A673 (cell line): Measurements from ENCODE around the gene CTXN2. TPM values are rescaled to one million over a fixed set of nuclear protein-coding genes. Genes with fewer than 3 reads are reported as not detected.

ENCODE experiments used
- BruUV-seq: library from RNA; stranded (reverse); fragments of 400-500 nt; replicated peaks from 2 replicates; lab custom pipeline; 2021; lab: Mats Ljungman, UMichigan
- CTCF ChIA-PET: fragments of 300-600 bp; sonication (Branson Sonifier 250); formaldehyde crosslinking; loops from one replicate; lab custom pipeline; 2022; ENCODE audit warnings: antibody characterized with exemption; lab: Charles Lee
- POLR2A ChIA-PET: fragments of 300-600 bp; sonication (Branson Sonifier 250); formaldehyde crosslinking; loops from one replicate; lab custom pipeline; 2022; ENCODE audit warnings: antibody characterized with exemption; ENCODE audit not compliant: low non-redundant PET; lab: Charles Lee
- DNase-seq: peaks from one replicate; pipeline ENCODE4 v3.0.0-alpha.2; 2015; ENCODE audit warnings: low spot score
- H3K27ac ChIP-seq: fragments of 200-600 bp; sonication (generic); 2 replicates; pipeline ENCODE4 v1.5.1; 2016; ENCODE audit warnings: mixed run types, low read depth, mild to moderate bottlenecking, mixed read lengths, antibody characterized with exemption, low read length; ENCODE audit not compliant: poor library complexity, severe bottlenecking
- H3K27me3 ChIP-seq: fragments of 200-600 bp; sonication (generic); replicated peaks from 2 replicates; pipeline ENCODE4 v1.6.1; 2017; ENCODE audit warnings: mixed run types, low read depth, mild to moderate bottlenecking, mixed read lengths, antibody characterized with exemption, low read length; ENCODE audit not compliant: insufficient read depth, poor library complexity
- H3K36me3 ChIP-seq: fragments of 200-600 bp; sonication (generic); 2 replicates; pipeline ENCODE4 v1.6.1; 2016; ENCODE audit warnings: mixed run types, mild to moderate bottlenecking, mixed read lengths, antibody characterized with exemption, low read length; ENCODE audit not compliant: insufficient read depth, poor library complexity, severe bottlenecking
- H3K4me1 ChIP-seq: fragments of 200-600 bp; sonication (generic); 2 replicates; pipeline ENCODE4 v1.6.1; 2017; ENCODE audit warnings: mixed run types, mild to moderate bottlenecking, mixed read lengths, antibody characterized with exemption, low read length; ENCODE audit not compliant: insufficient read depth, poor library complexity, severe bottlenecking
- H3K4me3 ChIP-seq: fragments of 200-600 bp; sonication (generic); 2 replicates; pipeline ENCODE4 v1.5.1; 2016; ENCODE audit warnings: low read depth, mixed run types, mild to moderate bottlenecking, mixed read lengths, low read length; ENCODE audit not compliant: poor library complexity, severe bottlenecking
- H3K9me3 ChIP-seq: fragments of 200-600 bp; sonication (generic); 2 replicates; pipeline ENCODE4 v1.6.1; 2016; ENCODE audit warnings: mixed run types, low read depth, mild to moderate bottlenecking, mixed read lengths, antibody characterized with exemption, low read length; ENCODE audit not compliant: poor library complexity, severe bottlenecking
- CTCF ChIP-seq: fragments of 300-800, 200-600 bp; sonication (generic); conservative IDR thresholded peaks from 2 replicates; pipeline ENCODE4 v1.5.1; 2017; ENCODE audit warnings: low read depth, mild to moderate bottlenecking, antibody characterized with exemption, low read length, moderate library complexity, mixed read lengths
- EZH2 ChIP-seq: fragments of 200-600 bp; sonication (generic); IDR thresholded peaks from 2 replicates; pipeline ENCODE4 v1.6.1; 2017; ENCODE audit warnings: borderline replicate concordance, low read depth, mild to moderate bottlenecking, mixed read lengths, antibody characterized with exemption, low read length; ENCODE audit not compliant: poor library complexity, severe bottlenecking
- intact Hi-C: fragments of 100-400 bp; cut with micrococcal nuclease; formaldehyde crosslinking; loops from one replicate; pipeline ENCODE4 v1.10.0; 2022; ENCODE audit not compliant: unreplicated experiment
- total RNA-seq: library from RNA; stranded (reverse); gene quantifications from 2 replicates; pipeline ENCODE4 v1.2.3, GENCODE V29; 2021

Gene CTXN2
- total RNA-seq, 1 experiment from 2014 or later, result not detected

GRCh38 chr15:48177383-48177765, 14.1 kb upstream of the CTXN2 start:
- ChIA-PET POLR2A (interaction anchor here (0.6 kb wide), 1 partner anchor 146 kb away, joined by 3 read pairs; no protein-coding TSS in a partner anchor), CTCF (interaction anchor here (0.6 kb wide), 1 partner anchor 168 kb away, joined by 3 read pairs; no protein-coding TSS in a partner anchor)
- intact Hi-C loops, result no loop called here
- BruUV-seq, result no TSS peak
- peak; percentile 69 for DNase-seq
- H3K27me3 ChIP-seq, result no peaks in the 10 kb centered on the region
- H3K4me3 ChIP-seq, result peak overlapping the region; percentile 74
- TF ChIP-seq CTCF, result no peak
- no peak for TF ChIP-seq EZH2
- peaks cover 11% of the 10 kb centered on the region for H3K4me1 ChIP-seq
- peak overlapping the region; percentile 93 for H3K27ac ChIP-seq
- peaks cover 18% of the 10 kb centered on the region for H3K9me3 ChIP-seq
- H3K36me3 ChIP-seq, result no peaks in the 10 kb centered on the region

- CTCF ChIA-PET, result interaction anchor here (0.6 kb wide), 1 partner anchor 167 kb away, joined by 3 read pairs; no protein-coding TSS in a partner anchor
These were observed 13.5 kb upstream of the CTXN2 start, which contains the start of gene MYEF2 for GRCh38 chr15:48177766-48178647. Gene MYEF2 (minus strand): TSS chr15:48178295. CDS start chr15:48178237, 58 bp downstream.

GRCh38 chr15:48178648-48178931, 12.9 kb upstream of the CTXN2 start:
- peaks cover 6% of the 10 kb centered on the region for H3K9me3 ChIP-seq
- no peak for DNase-seq
- CTCF ChIA-PET, result no interaction called here
- BruUV-seq, result no TSS peak
- intact Hi-C loops, result no loop called here
- TF ChIP-seq EZH2 (no peak), CTCF (no peak)
- POLR2A ChIA-PET, result no interaction called here
- H3K4me1 ChIP-seq, result peaks cover 11% of the 10 kb centered on the region
- H3K4me3 ChIP-seq, result peak overlapping the region; percentile 74
- H3K27ac ChIP-seq, result peak overlapping the region; percentile 93
- peaks cover 5% of the 10 kb centered on the region for H3K27me3 ChIP-seq
- no peaks in the 10 kb centered on the region for H3K36me3 ChIP-seq

More at GRCh38 chr15:48177766-48178647, 13.5 kb upstream of the CTXN2 start, which contains the start of gene MYEF2:
- Histone ChIP-seq H3K4me1 (peaks cover 11% of the 10 kb centered on the region), H3K27me3 (peaks cover under 1% of the 10 kb centered on the region), H3K27ac (peak within 1 kb of the TSS; percentile 93), H3K4me3 (peak within 1 kb of the TSS; percentile 74), H3K9me3 (peaks cover 12% of the 10 kb centered on the region), H3K36me3 (no peaks in the 10 kb centered on the region)
- no peak for TF ChIP-seq EZH2
- no peak for TF ChIP-seq CTCF
- no TSS peak for BruUV-seq
- peak; percentile 92 for DNase-seq
- POLR2A ChIA-PET, result interaction anchor here (0.6 kb wide), 2 partner anchors 145 to 436 kb away, joined by 3 read pairs; no protein-coding TSS in a partner anchor
- intact Hi-C loops, result no loop called here
